ENCODE results near the gene MAGEF1. TPM values are rescaled to one million over a fixed set of nuclear protein-coding genes. Genes with fewer than 3 reads are reported as not detected.

MAGEF1 gene
- total RNA-seq, 1 donor from 2014 or later, result 46.9 TPM

DNA sequence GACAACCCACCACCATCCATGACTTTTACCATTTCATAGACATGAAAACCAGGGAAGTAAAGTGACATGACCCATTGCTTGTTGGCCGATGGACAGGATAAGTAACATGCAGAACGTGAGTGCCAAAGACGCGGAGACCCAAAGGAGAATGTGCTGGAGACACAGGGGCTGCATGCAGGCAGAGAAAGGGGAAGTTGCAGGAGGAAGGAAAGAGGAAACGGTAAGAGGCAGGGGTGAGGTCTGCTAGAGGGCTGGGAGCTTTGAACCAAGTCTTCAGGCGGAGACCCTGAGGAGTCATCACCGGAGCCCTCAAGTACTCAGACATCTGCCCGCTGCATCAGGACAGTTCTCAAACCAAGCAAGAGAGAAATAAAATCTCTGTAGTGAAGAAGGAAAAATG is 34.9 kb downstream of the MAGEF1 start:
- FAIRE-seq (no peak), DNase-seq (ENCODE audit: low spot score in 2 of 2) (no peak)

DNA sequence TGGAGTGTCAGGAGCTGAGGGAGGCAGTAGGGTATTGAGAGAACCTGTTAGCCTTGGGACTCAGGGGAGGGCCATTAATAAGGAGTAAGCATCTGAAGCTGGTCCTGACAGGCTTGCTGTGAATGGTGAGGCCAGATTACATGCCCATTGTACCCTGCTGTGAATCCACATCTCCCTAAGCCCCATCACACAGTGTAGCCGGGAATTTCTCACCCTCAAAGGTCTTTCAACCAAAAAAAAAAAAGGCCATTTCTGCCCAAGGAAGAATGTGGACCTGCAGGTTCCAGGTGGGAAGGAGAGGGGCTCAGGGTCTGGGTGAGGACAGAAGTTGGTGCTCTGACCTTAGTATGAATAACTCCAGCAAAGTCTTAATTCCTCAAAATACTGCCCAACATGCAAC is 37.2 kb downstream of the MAGEF1 start:
- no peak for FAIRE-seq

DNA sequence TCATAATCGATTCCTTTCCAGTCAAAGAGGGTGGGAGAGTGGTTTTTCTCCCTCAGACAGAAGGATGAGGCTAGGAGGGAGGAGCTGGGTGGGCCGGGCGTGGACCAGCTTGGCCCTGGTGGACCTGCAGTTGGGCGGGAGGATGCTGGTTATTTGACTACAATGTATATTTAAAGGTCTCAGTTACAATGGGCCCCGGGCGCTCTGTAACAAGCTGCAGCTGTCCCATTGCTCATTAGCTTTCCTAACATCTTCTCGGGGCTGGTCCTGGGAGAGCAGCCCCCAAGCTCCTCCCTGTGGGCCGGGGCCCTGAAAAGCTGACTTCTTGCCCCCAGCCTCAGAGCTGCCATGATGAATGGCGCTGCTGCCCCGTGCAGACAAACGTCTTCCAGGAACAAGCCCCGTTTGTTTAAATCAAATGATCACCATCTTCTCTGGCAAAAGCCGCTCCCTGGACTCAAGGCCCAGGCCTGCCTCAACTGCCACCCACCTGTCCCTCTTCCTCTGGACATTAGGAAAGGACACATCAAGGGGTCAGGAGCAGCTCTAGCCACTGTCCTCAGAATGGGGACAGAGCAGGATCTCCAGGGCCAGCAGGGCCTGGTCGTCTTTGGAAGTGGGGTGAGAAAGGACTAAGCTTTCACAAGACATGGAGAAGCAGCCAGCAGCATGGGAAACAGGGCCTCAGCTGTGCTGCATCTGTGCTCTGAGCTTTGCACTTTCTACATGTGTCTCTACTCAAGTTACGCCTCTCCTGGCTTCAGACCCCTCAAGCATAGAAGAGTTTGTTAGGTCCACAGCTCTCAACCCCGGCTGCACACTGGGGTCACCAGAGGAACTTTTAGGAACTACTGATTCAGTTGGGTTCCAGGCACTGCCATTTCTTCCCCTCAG is 38.6 kb downstream of the MAGEF1 start:
- no peak for FAIRE-seq

More for the DNA sequence above, 37.2 kb downstream of the MAGEF1 start:
- no peak for DNase-seq (ENCODE audit: low spot score in 2 of 2)

DNA sequence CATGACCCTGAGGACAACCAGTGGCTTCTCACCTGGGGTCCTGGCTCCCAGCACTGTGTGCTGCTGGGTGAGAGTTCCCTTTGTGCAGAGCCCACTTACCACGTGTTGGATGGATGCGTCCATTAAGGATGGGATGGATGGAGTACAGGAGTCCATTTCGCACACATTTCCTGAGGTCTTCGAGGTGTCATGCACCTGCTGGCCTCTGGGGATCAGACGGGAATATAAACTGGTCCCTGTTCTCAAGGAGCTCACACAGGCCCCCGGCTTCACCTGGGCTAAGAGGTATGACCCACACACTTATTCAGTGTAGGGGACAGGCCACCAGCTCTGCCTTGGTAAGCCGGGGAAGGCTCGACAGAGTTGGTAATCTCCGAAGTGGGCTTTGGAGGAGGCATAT is 39.5 kb downstream of the MAGEF1 start:
- FAIRE-seq, result no peak

More for the DNA sequence above, 38.6 kb downstream of the MAGEF1 start:
- DNase-seq (ENCODE audit: low spot score in 2 of 2), result no peak

DNA sequence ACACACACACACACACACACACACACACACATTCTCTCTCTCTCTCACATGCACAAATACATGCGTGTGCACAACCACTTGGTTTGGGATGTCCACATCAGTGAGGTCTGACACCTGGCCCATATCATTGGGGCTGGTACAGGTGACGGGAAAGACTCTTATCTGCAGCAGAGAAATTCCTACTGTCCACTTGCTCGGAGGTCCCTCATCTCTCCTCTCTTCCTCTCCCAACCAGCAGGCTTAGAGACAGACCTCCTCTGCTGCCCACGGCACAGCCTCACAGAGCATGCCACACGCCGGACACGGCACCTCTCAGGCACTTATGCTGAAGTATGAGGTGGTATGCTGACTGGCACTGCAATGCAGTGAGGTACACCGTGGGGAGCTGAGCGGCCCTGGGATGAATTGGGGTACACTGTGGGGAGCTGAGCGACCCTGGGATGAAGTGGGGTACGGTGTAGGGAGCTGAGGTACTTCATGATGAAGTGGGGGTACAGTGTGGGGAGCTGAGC is 41.7 kb downstream of the MAGEF1 start:
- FAIRE-seq (no peak), DNase-seq (ENCODE audit: low spot score in 2 of 2) (no peak)

More for the DNA sequence above, 39.5 kb downstream of the MAGEF1 start:
- DNase-seq (ENCODE audit: low spot score in 2 of 2), result no peak

DNA sequence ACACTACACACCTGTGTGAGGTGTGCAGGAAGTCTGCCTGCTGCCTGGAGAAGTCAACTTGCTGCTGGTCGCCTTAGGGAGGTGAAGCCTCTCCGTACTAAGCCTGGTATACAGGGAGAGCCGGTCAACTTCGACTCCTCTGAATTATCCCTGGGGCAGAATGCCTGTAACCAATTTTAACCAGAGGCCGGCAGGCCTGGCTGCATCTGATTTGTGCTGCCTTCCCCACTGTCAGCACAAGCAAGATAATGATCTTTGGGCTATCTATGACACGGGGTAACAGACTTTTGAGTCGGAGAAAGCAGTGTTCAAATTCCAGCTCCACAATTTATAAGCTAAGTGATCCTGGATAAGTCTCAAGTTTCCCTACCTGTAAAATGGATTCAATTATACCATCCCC is 42.3 kb downstream of the MAGEF1 start:
- DNase-seq (ENCODE audit: low spot score in 2 of 2) (no peak), FAIRE-seq (no peak)

DNA sequence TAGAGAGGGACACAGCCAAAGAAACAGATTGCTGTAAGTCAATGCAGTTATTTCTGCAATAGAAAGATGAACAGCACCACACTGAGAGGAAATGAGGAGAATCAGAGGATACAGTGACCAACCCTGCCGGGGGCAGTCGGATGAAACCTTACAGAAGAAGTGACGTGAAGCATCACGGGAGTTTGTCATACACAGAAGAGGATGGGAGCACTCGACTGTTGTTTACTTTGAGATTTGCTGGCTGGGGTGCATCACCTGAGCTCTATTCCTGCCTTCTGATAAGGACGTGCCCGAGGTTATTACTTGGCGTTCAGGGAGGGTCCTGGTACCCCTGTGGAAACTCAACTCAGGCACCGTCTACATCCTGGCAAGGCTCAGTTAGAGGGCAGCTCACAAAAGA is 45.4 kb downstream of the MAGEF1 start:
- FAIRE-seq (no peak), DNase-seq (ENCODE audit: low spot score in 2 of 2) (no peak)

DNA sequence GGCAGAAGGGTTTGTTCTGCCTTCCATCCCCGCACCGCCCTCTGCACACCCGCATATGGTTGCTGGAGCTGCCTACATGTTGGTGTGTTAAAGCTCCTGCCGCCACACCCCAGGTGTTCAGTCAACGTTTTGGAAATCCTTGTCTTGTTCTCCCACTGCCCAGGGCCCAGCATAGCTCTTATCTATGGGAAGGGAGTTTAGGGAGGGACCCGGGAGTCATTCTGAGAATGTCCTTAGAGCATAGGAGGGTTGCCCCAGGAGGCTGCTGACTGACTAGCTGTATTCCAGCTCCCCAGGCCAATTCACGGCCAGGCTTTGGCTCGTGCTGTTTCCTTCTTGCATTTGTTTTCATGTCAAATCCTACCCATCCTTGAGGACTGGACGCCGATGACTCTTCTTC is 46.8 kb downstream of the MAGEF1 start:
- no peak for FAIRE-seq
- DNase-seq (ENCODE audit: low spot score in 2 of 2), result no peak

DNA sequence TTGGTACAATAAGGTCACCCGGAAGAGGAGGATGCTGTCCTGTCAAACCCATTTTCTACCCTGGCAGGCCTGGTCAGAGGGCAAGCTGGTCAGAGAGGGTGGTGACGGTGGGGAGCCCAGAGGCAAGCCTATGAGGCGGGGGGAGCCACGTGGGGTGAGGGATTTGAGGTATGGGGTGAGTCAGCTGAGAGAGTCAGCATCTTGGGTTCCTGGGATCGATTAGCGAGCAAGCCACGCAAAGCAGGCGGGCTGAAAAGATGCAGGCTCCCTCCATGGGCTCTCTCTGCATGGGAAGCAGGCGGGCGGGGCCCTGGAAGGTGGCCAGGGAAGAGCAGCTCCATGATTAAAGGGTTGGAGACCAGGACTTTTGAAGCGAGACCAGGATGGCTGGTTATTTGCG is 48.1 kb downstream of the MAGEF1 start:
- FAIRE-seq, result no peak
- no peak for DNase-seq (ENCODE audit: low spot score in 2 of 2)

DNA sequence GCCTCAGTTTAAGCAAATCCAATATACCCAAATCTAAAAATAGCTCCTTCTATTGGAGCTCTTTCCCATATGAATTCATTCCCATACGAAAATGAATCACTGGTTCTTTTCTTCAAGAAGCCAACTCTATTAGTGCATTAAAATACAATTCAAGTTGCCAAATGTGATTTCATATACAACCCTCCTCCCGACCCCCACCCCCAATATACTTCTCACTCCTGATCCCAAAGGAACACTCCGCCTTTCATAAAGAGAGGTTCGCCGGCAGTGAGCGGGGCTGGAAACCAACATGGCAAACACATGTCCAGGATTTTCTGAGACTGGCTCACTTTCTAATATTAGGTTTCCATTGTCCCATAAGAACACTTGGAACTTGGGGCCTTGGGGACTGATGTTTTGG is 48.5 kb downstream of the MAGEF1 start:
- DNase-seq (ENCODE audit: low spot score in 2 of 2) (no peak), FAIRE-seq (no peak)

DNA sequence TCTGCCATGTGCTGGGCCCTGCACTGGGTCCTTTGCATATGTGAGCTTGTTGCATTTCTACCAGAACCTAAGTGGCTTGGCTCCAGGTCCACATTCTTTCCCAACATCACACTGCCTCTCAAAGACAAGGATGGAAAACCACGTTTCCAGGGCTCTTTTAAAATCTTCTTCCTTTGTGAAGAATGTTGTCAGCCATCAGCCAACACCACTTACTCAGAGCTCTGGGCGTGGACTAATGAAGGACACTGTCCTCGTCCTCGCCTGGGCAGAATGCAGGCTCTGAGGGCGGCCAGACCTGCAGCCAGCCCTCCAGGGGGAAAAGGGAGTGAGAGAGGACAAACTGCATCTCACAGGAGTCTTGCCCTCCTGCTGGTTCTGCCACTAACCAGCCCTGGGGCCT is 49.7 kb downstream of the MAGEF1 start:
- no peak for FAIRE-seq
- DNase-seq (ENCODE audit: low spot score in 2 of 2), result no peak

DNA sequence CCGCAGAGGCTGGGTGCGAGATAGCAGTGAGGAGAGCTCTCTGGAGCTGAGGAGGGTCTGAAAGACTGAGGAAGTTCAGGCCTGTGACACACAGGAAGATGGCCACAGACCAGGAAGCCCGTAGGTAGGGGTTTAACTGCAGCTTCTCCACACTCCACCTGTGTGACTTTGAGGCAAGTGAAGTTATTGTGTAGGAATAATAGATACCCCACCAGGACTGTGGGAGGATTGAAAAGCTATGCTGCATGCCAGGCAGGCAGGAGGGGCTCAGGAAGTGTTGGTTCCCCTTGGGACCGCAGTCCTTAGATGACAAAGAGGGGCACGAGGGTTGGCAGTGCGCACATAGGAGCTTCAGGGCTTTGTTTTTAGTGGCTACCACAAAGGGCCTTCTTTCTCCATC is 50.9 kb downstream of the MAGEF1 start:
- DNase-seq (ENCODE audit: low spot score in 2 of 2) (no peak), FAIRE-seq (no peak)

Other genes with a start within 250 kb of the MAGEF1 start
- 5.7 TPM for gene EPHB3, start 150.3 kb downstream of the MAGEF1 start, total RNA-seq
- 145 TPM for gene VPS8, start 100.1 kb upstream of the MAGEF1 start, total RNA-seq